Prostate gland (tissue), 2 donors: ENCODE data around the gene SLC12A3. TPM values are rescaled to one million over a fixed set of nuclear protein-coding genes. Genes with fewer than 3 reads are reported as not detected.

ENCODE experiments used
- DNase-seq: peaks from one replicate; pipeline ENCODE4 v3.0.0-alpha.2; 2019; ENCODE audit warnings: low spot score
- H3K27ac ChIP-seq, 2 donors: fragments of 200-600 bp; sonication (generic); 2 replicates each; pipeline ENCODE4 v1.5.1; 2017 to 2019
- H3K27me3 ChIP-seq: fragments of 200-600 bp; sonication (generic); replicated peaks from 2 replicates; pipeline ENCODE4 v1.5.1; 2019; ENCODE audit not compliant: insufficient read depth
- H3K36me3 ChIP-seq, 2 donors: fragments of 200-600 bp; sonication (generic); 1 replicate in 1 of 2; 2 replicates in 1 of 2; pipeline versions ENCODE4 v1.5.1 to v1.8.1; 2017 to 2019
- H3K4me1 ChIP-seq: fragments of 200-600 bp; sonication (generic); replicated peaks from 2 replicates; pipeline ENCODE4 v1.5.1; 2019
- H3K4me3 ChIP-seq, 2 donors: fragments of 200-600 bp; sonication (generic); 2 replicates each; pipeline ENCODE4 v1.5.1; 2017 to 2019
- H3K9me3 ChIP-seq: fragments of 200-600 bp; sonication (generic); 2 replicates; pipeline ENCODE4 v1.5.1; 2017
- POLR2A ChIP-seq: fragments of 450-650 bp; IDR thresholded peaks from one replicate; pipeline ENCODE4 v1.6.1; 2016; ENCODE audit warnings: antibody characterized with exemption, mild to moderate bottlenecking
- POLR2AphosphoS5 ChIP-seq: sonication (generic); formaldehyde crosslinking; IDR thresholded peaks from one replicate; pipeline ENCODE4 v1.6.1; 2017; ENCODE audit warnings: antibody characterized with exemption
- WGBS: methylation state at CpG from one replicate; pipeline ENCODE4 v1.1.5; 2018; 5-methylcytosine and 5-hydroxymethylcytosine counted together
- intact Hi-C: fragments of 100-400 bp; cut with DNase I; formaldehyde crosslinking; loops from one replicate; pipeline ENCODE4 v1.14.2; 2022
- total RNA-seq, 2 donors: library from RNA; depleted of rRNA; stranded (reverse); fragments of >200 nt; gene quantifications; one replicate each; pipeline ENCODE4 v1.1.0, GENCODE V29; 2016
- TF ChIP-seq, protein P1 (sequence below), 4 experiments: fragments of 200-600 bp in 2 of 4; fragments of 450-650 bp in 2 of 4; sonication (generic) in 2 of 4; IDR thresholded peaks; 1 replicate in 3 of 4; 2 replicates in 1 of 4; pipeline ENCODE4 v1.5.1; 2016 to 2019; ENCODE audit warnings: antibody characterized with exemption in 4 of 4, mild to moderate bottlenecking in 2 of 4, moderate library complexity in 2 of 4

The SLC12A3 gene
- total RNA-seq, 2 donors from 2014 or later, result 0.23 TPM; not detected in 1

GRCh38 chr16:56891685-56892084 lies 26.7 kb downstream of the SLC12A3 start:
- TF ChIP-seq, protein P1, sequence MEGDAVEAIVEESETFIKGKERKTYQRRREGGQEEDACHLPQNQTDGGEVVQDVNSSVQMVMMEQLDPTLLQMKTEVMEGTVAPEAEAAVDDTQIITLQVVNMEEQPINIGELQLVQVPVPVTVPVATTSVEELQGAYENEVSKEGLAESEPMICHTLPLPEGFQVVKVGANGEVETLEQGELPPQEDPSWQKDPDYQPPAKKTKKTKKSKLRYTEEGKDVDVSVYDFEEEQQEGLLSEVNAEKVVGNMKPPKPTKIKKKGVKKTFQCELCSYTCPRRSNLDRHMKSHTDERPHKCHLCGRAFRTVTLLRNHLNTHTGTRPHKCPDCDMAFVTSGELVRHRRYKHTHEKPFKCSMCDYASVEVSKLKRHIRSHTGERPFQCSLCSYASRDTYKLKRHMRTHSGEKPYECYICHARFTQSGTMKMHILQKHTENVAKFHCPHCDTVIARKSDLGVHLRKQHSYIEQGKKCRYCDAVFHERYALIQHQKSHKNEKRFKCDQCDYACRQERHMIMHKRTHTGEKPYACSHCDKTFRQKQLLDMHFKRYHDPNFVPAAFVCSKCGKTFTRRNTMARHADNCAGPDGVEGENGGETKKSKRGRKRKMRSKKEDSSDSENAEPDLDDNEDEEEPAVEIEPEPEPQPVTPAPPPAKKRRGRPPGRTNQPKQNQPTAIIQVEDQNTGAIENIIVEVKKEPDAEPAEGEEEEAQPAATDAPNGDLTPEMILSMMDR (IDR thresholded peaks at IDR 0.05), result no peak
- TF ChIP-seq POLR2A, result no peak
- TF ChIP-seq POLR2AphosphoS5, result no peak

GRCh38 chr16:56892705-56893104 lies 27.7 kb downstream of the SLC12A3 start:
- WGBS, result 91% methylated on average over 14 of the region's 14 CpGs
- DNase-seq, result no peak
- no peak overlapping the region for H3K27ac ChIP-seq
- H3K36me3 ChIP-seq, result no peaks in the 10 kb centered on the region
- no peaks in the 10 kb centered on the region for H3K9me3 ChIP-seq
- H3K4me1 ChIP-seq, result peaks cover 3% of the 10 kb centered on the region
- TF ChIP-seq POLR2A, result no peak
- TF ChIP-seq POLR2AphosphoS5, result no peak
- TF ChIP-seq, protein P1 (IDR thresholded peaks at IDR 0.05), result no peak
- intact Hi-C loops, result no loop called here
- H3K4me3 ChIP-seq, result no peak overlapping the region
- no peaks in the 10 kb centered on the region for H3K27me3 ChIP-seq

More at GRCh38 chr16:56891685-56892084, 26.7 kb downstream of the SLC12A3 start:
- Histone ChIP-seq H3K4me3 (no peak overlapping the region), H3K4me1 (peaks cover 3% of the 10 kb centered on the region), H3K36me3 (no peaks in the 10 kb centered on the region), H3K27ac (no peak overlapping the region), H3K9me3 (no peaks in the 10 kb centered on the region), H3K27me3 (no peaks in the 10 kb centered on the region)
- intact Hi-C loops, result no loop called here
- DNase-seq, result no peak
- 79% methylated on average over 11 of the region's 11 CpGs for WGBS

GRCh38 chr16:56894331-56894917 lies 29.4 kb downstream of the SLC12A3 start:
- intact Hi-C loops, result no loop called here
- Histone ChIP-seq H3K27ac (no peak overlapping the region), H3K9me3 (no peaks in the 10 kb centered on the region), H3K36me3 (no peaks in the 10 kb centered on the region), H3K27me3 (no peaks in the 10 kb centered on the region), H3K4me3 (no peak overlapping the region), H3K4me1 (no peaks in the 10 kb centered on the region)
- DNase-seq, result no peak
- 91% methylated on average over 11 of the region's 12 CpGs for WGBS
- TF ChIP-seq POLR2A (no peak), POLR2AphosphoS5 (no peak)
- TF ChIP-seq, protein P1 (IDR thresholded peaks at IDR 0.05), result no peak

- TF ChIP-seq POLR2AphosphoS5 (no peak), POLR2A (no peak)
- TF ChIP-seq, protein P1 (IDR thresholded peaks at IDR 0.05), result no peak
- 94% methylated on average over 4 of the region's 4 CpGs for WGBS
- intact Hi-C loops, result no loop called here
- H3K4me3 ChIP-seq, result no peak overlapping the region
- H3K36me3 ChIP-seq, result no peaks in the 10 kb centered on the region
- no peaks in the 10 kb centered on the region for H3K27me3 ChIP-seq
- no peaks in the 10 kb centered on the region for H3K4me1 ChIP-seq
- no peak overlapping the region for H3K27ac ChIP-seq
- H3K9me3 ChIP-seq, result no peaks in the 10 kb centered on the region
- no peak for DNase-seq
Measured at GRCh38 chr16:56895813-56896212, 30.8 kb downstream of the SLC12A3 start.

GRCh38 chr16:56896244-56896643 lies 31.2 kb downstream of the SLC12A3 start:
- DNase-seq, result no peak
- Histone ChIP-seq H3K27me3 (no peaks in the 10 kb centered on the region), H3K9me3 (no peaks in the 10 kb centered on the region), H3K4me1 (no peaks in the 10 kb centered on the region), H3K27ac (no peak overlapping the region), H3K4me3 (no peak overlapping the region), H3K36me3 (no peaks in the 10 kb centered on the region)
- intact Hi-C loops, result no loop called here
- WGBS, result 58% methylated on average over 3 of the region's 3 CpGs
- TF ChIP-seq POLR2AphosphoS5, result no peak
